Measurements from ENCODE around the gene DMWD.

The DMWD gene

GRCh38 chr19:45733160-45733810, 59.4 kb downstream of the DMWD start, which contains the start of gene MEIOSIN:
TSS of gene MEIOSIN (plus strand) at chr19:45733439. CDS start at chr19:45735377, 1,938 bp downstream.
- no peak for DNase-seq
